Measurements from ENCODE around the gene FMO4.

GRCh38 chr1:171265686-171266085, 48.3 kb upstream of the FMO4 start:
- no peak for TF ChIP-seq CTCF (IDR thresholded peaks at IDR 0.05)
- TF ChIP-seq ZFX (IDR thresholded peaks at IDR 0.05; ENCODE audit: borderline replicate concordance) = no peak
